HG02642 (cell line): ENCODE measurements around the gene PTER.
A peak's percentile ranks its signal among the peaks of the same experiment; 100 is the strongest.

Experiments used
- ATAC-seq: cut with Tn5 transposase; IDR thresholded peaks from one replicate; pipeline ENCODE4 v1.9.1; 2021; ENCODE audit warnings: mild to moderate bottlenecking; ENCODE audit not compliant: unreplicated experiment, poor library complexity

PTER gene, protein sequence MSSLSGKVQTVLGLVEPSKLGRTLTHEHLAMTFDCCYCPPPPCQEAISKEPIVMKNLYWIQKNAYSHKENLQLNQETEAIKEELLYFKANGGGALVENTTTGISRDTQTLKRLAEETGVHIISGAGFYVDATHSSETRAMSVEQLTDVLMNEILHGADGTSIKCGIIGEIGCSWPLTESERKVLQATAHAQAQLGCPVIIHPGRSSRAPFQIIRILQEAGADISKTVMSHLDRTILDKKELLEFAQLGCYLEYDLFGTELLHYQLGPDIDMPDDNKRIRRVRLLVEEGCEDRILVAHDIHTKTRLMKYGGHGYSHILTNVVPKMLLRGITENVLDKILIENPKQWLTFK

DNA sequence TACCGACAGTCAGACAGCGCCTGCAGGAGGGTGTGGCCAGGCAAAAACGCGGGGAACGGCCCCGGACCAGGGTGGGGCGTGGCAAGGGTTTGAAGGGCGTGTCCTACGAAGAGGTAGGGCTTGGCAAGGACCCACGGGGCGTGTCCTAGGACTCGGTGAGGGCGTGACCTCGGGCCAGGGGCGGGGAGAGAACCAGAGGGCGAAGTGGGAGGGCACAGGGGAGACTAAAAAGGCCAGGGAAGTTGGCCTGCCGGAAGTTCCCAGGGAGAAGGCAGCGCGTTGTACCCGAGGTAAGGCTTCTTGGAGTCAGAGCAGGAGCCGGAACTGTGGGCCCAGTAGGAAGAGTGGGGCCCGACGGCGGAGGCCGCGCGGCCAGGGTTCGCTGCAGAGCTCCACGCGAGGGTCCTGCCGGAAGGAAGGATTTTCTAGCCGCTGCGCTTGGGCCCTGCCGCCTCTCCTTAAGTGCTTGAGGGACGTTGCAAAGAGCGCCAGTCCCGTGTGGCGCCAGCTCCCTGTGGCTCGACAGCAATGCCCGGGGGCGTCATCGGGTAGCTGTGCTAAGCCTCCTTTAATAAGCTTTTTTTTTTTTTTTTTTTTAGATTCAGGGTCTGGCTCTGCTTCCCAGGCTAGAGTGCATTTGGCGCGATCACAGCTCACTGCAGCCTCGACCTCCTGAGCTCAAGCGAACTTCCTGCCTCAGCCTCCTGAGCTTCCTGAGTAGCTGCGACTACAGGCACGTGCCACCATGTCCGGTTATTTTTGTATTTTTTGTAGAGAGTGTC is at the start of gene PTER:
Gene PTER (plus strand): TSS at position 253 of the 782 bp plus-strand sequence. CDS start 47,375 bp downstream, outside the sequence.
- peak; percentile 99 for ATAC-seq

DNA sequence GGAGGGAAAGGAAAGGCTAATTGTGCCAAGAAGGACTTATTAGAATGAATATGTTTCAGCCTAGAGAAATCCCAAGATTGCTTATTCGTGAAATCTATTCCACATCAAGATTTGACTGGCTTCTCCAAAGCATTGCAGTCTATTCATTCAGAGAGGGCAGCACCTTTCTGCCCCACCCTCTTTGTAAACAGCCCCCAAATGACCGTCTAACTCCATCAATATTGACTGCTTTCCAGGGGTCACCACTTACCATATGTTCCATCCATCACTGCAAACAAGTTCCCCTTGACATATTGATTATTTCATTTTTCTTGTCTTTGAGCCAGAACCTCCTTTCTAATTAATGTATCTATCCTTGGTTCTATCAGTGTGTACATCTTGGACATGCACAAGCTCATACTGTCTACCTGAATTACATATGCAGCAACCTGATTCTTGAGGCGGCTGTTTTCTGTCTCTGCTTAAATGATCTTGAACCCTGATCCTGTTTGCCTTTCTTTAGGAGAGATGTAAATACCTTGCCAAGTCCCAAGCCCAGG is 44.2 kb upstream of the PTER start:
- no peak for ATAC-seq

DNA sequence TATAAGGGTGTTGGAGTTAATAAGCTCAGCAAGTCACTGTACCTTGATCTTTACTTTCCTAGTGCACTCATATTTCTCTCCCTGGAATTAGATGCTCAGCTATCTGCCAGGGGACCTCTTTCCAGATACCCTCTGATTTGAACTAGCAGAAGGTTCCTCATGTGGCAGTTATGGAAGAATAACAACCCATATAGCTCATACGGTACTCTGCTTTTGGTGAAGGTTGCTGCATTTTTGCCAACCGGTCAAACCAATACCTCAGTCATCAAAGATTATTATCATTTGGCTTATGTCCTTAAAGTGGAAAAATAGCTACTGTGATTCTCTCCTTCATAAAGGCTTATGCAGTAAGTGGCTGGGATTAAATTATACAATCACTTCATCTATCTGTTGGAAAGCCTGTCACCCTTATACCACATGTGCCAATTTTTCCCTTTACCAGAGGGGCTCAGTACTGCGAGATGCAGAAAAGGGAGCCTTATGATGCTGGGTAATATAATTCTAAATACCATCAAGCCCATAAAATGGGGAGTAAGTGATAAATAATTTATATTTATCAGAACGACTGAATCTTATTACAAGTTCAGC is 43.4 kb upstream of the PTER start:
- ATAC-seq, result no peak

DNA sequence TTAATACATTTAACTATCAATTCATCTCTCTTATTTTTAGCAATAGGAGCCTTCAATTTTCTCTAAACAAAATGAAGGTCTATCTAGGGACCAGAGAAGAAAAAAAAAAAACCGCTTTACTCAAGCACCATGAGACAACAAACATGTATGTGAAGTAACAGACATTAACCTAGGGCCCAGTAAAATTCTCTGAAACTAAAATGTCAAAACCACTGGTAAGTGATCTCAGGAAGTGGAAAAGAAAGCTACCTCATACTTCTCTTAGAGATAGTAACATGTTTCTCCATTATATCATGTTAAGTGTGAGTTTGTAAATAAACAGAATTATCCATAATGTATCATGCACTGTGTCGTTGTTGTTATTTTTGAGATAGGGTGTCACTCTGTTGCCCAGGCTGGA is 35.4 kb upstream of the PTER start:
- ATAC-seq, result no peak

DNA sequence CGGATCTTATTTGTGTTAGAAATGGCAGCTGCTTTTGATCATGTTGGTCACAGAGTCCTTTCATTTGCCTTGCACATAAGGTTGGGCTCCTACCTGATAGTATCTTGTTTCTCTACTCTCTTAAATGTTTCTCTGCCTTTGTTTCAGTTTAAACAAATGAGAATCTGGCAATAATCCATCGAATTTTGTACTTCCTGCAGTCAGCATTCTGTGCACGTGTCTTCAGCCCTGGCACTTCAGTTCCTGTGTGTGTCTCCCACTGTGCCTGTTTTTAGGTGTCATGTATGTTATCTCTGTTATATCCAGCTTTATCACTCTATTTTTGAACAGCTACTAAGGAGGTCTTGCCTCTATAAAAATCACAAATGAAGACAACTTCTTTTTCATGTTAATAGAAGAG is 28.4 kb upstream of the PTER start:
- ATAC-seq, result no peak

DNA sequence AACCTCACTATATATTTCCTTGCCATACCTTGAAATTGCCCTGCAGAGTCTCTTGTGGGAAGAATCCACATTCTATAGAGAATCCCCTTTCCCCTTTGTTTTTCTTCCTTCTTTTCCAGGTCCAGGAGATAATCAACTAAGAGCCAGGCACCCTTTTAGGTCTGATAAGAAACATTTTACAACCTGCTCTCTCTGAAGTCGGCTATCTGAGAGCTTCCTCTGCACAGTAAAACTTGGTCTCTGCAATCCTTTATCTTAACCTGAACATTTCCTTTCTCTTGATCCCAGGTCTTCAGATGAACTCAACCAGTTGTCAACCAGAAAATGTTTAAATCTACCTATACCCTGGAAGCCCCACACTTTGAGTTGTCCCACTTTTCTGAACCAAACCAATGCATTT is 19.5 kb upstream of the PTER start:
- no peak for ATAC-seq

DNA sequence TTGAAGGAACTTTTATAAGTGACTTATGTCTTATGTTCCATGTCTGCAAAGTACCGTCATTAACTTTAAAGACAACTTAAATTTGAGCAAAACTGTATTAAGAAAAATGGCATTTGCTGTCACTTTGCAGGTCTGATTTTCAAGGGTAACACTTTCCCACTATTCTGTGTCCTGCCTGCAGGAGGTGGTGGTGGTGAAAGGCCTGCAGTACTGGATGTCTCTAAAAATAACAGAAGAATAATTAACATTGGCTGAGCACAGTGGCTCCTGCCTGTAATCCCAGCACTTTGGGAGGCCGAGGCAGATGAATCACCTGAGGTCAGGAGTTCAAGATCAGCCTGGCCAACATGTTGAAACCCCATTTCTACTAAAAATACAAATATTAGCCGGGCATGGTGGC is 13.2 kb upstream of the PTER start:
- no peak for ATAC-seq

DNA sequence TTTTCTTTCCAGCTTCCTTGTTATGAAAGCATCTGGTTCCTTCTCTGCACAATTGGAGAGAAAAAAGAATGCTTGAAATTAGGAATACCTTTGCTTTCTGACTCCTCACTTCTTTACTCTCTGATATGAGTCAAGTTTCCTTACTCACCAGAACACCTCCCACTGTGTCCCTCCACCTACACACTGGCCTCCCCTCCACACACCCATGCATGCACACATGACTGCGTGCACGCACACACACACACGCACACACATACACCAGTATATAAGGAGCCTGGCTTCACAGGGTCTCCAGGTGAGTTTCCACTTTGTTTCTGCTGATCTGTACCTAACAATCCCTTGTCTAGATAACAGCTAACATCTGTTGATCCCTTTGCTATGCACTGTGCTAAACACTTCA is 11.4 kb upstream of the PTER start:
- no peak for ATAC-seq

DNA sequence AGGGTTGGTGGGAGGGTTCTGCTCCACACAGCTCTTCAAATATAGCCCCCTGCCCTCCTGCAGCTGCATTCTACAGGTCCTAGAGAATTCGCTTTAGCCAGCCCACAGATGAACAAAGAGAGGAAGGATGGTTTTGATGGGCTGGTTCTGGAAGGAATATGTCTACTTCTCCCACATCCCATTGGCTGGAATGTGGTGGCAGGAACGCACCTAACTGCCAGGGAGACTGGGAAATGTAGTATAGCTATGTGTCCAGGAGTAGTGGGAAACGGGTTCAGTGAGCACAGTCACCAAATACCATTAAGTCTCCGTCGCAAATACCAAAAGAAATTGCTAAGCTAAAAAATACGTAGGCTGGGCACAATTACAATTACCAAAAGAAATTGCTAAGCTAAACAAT is 7.3 kb upstream of the PTER start:
- no peak for ATAC-seq

DNA sequence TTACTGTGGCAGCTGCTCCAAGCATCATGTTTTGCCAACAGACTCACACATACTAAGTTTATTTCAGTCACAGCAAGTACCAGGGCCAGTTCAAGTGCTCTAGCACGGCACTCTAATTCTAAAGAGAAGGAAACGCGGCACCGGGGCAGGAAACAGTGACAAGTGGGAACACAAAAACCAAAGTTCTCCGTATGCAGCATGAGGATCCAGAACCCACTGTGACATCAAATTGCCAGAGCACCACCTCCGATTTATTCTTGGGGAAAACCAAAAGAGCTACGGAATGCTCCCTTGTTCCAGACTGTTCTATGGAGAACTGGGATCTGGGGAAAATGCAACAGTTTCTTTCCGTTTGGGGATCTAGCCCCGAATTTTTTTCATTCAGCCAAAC is 448 bp upstream of the PTER start:
- peak; percentile 11 for ATAC-seq

DNA sequence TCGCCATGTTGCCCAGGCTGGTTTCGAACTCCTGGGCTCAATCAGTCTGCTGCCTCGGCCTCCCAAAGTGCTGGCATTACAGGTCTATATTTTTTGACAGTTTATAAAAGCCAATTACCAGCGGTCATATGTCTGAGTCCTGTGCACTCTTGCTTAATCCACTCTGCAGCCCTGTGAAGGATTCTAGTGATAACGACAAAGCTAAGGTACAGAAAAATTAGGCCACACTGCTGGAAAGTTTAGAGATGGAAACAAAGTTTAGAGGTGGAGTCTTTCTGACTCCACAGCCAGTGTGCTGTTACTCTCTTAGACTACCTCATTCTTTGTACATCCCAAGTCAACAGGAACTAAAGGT is 707 bp downstream of the PTER start:
- no peak for ATAC-seq

DNA sequence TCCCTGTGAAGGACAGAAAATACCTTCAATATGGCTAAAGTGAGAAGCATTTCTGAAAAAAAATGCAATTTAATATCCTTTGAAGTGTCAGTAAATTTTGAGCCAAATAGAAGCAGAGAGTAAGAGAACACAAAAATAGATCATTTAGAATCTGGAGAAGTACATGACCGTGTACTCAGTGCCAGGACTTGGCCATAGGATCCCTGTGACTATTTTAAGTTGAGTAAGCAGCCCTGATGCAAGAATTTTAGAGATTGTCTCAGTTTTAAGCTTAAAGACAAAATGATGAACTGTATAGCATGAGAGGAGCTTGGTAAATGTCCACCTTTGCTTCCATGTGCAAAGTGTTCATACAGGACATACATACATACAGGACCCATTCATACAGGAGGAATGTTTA is 2.5 kb downstream of the PTER start:
- ATAC-seq, result no peak

DNA sequence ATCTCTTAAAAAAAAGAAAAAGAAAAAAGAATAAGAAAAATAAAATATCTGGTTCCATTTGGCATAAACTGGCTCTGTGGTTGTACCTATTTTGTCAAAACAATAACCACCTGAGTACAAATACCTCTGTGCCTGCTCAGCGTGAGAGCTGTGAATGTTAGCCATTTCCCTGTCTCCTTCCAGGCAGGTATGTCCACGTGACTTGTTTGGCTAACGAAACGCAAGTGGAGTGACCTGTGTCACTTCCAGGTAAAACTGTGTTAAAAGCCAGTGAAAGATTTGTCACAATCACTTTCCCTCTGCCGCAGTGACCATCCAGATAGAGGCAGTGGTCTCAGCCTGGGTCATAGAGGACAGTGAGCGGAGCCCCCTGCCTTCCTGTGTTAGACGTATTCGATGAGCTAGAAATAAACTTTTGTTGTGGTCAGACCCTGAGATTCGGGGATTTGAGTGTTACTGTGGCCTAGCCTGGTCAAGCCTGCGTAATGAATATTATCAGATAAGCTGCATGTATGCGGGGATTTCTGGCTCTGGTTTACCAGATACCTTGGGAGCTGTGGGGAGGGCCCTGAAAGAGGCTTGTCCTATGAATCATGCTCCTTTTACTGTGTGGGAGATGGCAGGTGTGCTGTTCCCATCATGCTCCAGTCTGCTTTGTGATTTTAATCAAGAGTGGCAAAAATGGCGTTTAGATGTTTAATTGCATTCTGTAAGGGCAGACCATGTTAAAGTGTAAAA is 3.8 kb downstream of the PTER start:
- no peak for ATAC-seq

DNA sequence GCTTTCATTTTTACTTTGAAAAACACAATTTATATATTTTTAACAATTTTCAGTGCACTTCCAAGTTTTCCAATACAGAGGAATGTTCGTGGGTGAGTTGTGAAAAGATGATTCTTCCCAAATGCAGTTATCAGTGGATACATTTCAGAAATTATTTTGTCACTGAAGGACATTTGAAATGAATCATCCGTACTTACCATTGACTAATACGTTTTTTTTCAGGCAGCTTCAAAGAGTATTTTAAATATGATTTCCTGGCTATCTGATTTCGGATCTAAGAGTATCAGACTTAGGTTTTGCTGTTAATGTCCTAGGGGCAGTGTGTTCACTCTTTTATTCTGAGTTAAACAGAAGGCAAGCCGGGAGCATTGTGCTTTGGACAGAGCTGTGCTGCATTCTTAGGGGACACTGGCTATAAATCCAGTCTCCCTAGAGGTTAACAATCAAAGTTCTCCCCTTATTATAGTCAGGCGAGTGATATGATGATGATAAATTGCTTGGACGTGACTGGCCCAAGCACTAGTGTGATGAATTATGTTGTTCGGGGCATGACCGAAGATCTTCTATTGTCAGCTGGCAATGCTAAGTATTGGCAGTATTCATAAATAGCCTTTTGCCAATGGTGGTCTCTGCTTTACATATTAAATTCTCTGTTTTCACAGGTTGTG is 4.5 kb downstream of the PTER start:
- ATAC-seq, result no peak

DNA sequence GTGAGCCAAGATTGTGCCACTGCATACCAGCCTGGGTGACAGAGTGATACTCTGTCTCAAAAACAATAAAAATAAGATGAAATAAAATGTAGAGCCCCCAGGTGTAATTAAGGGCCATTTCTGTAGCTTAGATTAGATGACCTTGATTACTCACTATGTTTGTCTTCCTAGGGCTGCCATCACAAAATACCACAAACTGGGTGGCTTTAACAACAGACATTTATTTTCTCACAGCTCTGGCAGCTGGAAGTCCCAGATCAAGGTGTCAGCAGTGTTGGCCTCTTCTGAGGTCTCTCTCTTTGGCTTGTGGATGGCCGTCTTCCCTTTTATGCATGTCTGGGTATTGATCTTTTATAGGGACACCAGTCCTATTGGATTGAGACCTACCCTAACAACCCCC is 6.1 kb downstream of the PTER start:
- ATAC-seq, result no peak

DNA sequence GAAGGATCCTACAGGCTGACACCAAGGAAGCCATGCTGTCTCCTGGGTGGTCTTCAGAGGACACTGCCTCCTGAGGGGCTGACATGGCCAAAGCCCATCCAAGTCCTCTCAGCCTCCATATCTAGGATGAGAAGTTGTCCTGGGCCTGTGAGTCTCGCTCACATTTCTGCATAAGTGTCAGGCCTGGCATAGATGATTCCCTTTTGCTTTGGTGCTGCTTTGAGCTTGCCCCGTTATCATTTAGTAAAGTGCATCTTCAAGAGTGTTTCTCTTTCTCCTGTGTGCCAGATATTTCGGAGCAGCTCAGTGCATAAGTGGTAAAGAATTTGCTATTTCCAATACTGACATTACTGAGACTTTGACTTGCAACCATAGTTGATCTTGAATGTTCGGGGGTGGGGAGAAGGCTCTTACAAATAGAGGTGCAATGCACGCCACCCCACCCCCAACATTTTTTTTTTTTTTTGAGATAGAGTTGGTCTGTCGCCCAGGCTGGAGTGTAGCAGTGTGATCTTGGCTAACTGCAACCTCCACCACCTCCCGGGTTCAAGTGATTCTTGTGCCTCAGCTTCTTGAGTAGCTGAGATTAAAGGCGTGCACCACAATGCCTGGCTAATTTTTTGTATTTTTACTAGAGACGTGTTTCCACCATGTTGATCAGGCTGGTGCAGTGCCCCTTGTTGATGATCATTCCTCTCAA is 9.1 kb downstream of the PTER start:
- ATAC-seq, result no peak

DNA sequence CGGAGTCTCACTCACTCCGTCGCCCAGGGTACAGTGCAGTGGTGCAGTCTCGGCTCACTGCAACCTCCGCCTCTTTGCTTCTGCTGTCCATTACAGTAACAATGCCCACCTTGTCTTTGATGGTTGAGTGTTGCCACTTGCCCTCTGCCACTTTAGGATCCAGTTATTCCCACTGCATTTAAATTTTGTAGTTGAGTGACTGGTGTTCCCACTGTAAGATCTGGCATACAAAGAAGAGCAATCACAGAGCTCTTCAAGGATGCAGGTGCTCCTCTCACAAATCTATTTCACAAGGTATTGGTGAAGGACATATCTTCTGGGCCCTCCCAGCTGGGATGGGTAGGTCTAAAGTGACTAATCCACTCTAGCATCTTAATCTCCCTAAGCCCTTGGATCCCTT is 12.6 kb downstream of the PTER start:
- no peak for ATAC-seq

DNA sequence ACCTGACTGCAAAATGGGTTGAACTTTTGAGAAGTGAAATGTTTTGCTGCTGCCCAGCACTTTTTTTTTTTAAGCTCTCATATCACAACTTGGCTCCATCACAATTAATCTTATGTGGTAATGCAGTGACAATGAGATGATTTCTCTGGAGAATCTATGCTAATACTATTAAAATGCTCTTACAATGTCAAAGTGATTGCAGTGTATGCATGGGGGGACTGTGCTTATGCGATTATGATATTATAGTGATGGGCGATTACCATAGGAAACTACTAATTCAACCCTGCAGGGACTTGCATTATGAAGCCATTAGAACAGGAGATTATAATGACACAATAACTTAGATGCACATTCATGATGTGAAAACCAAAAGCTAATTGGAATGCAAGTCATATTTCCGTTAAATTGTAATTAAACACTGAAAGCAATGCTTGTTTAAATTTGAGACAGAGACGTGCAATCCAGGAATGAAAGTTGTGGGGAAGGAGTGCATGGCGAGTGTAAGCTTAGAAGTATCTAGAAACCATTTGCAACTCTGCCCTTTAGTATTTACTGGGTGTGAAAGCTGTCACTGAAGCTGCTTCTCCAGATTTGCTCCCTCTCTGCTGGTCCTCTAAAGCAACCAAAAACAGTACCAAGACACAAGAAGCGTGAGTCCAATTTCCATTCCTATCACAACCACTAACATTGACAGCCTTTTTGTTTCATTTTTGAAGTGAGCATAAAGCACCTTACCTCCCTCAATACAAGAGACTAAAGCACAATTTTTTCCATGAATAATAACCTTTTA is 21.6 kb downstream of the PTER start:
- no peak for ATAC-seq

DNA sequence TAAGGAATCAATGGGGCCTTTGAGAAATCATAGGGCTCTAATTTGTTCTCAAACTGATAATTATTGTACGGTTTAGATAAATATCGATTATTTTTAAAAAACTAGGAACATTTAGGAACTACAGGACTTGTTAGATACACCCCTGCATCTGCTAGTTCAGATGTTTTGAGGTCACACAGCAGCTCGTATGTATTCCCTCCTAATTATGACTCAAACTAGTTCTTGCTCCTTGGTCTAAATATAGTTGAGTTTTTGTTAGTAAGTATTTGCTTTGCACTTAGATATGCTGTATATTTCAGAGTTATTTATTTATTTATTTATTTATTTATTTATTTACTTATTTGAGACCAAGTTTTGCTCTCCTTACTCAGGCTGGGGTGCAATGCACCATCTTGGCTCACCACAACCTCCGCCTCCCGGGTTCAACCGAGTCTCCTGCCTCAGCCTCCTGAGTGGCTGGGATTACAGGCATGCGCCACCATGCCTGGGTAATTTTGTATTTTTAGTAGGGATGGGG is 22.7 kb downstream of the PTER start:
- no peak for ATAC-seq
